GM20000 (cell line): Measurements from ENCODE around the gene CRBN.

Experiments
- DNase-seq: peaks from one replicate; pipeline ENCODE4 v3.0.0; 2012; ENCODE audit warnings: low spot score
- CTCF ChIP-seq: IDR thresholded peaks from 2 replicates; pipeline ENCODE4 v1.5.1; 2012; ENCODE audit warnings: mild to moderate bottlenecking, control low read depth; ENCODE audit errors: extremely low read depth, missing control alignments

Gene CRBN

GRCh38 chr3:3189961-3190360 lies 10.5 kb upstream of the CRBN start:
- no peak for DNase-seq
- no peak for TF ChIP-seq CTCF

GRCh38 chr3:3189102-3189727 lies 9.7 kb upstream of the CRBN start:
- DNase-seq = no peak
- TF ChIP-seq CTCF = no peak

- DNase-seq = no peak
These were observed 5.4 kb upstream of the CRBN start for GRCh38 chr3:3184876-3185275.

GRCh38 chr3:3180456-3180855 lies 965 bp upstream of the CRBN start:
- no peak for TF ChIP-seq CTCF
- no peak for DNase-seq

More at GRCh38 chr3:3184876-3185275, 5.4 kb upstream of the CRBN start:
- no peak for TF ChIP-seq CTCF

- TF ChIP-seq CTCF = no peak
- DNase-seq = no peak
These were observed 778 bp downstream of the CRBN start for GRCh38 chr3:3178498-3179328.

GRCh38 chr3:3177861-3178497 lies 1.5 kb downstream of the CRBN start:
- TF ChIP-seq CTCF = no peak
- no peak for DNase-seq

- no peak for TF ChIP-seq CTCF
These were observed 6.9 kb downstream of the CRBN start for GRCh38 chr3:3172627-3173026.

More at GRCh38 chr3:3172627-3173026, 6.9 kb downstream of the CRBN start:
- DNase-seq = peak; percentile 20
